OCI-LY1 (cell line): ENCODE measurements around the gene GNL3L.

Experiments
- H2AFZ ChIP-seq: fragments of 200-600 bp; sonication (generic), shearing (Covaris generic); 2 replicates; pipeline ENCODE4 v1.6.0; 2014; ENCODE audit warnings: antibody characterized with exemption, mild to moderate bottlenecking, low read length
- H3F3A ChIP-seq: fragments of 200-600 bp; sonication (generic), shearing (Covaris generic); 2 replicates; pipeline ENCODE4 v1.6.0; 2014; ENCODE audit warnings: mild to moderate bottlenecking, antibody characterized with exemption, low read length, moderate library complexity; ENCODE audit not compliant: insufficient read depth
- H3K27ac ChIP-seq: fragments of 200-600 bp; sonication (generic); 2 replicates; pipeline ENCODE4 v1.5.1; 2014; ENCODE audit warnings: low read length, mixed run types, mild to moderate bottlenecking, low read depth; ENCODE audit not compliant: poor library complexity, severe bottlenecking
- H3K27me3 ChIP-seq: fragments of 200-600 bp; sonication (generic); 2 replicates; pipeline ENCODE4 v1.6.0; 2014; ENCODE audit warnings: antibody characterized with exemption, mild to moderate bottlenecking, low read length, moderate library complexity; ENCODE audit not compliant: insufficient read depth
- H3K36me3 ChIP-seq: fragments of 200-600 bp; sonication (generic); 2 replicates; pipeline ENCODE4 v1.6.1; 2014; ENCODE audit warnings: mild to moderate bottlenecking, antibody characterized with exemption, low read length, moderate library complexity, mixed read lengths; ENCODE audit not compliant: insufficient read depth
- H3K4me1 ChIP-seq: fragments of 200-600 bp; sonication (generic); 2 replicates; pipeline ENCODE4 v1.5.1; 2014; ENCODE audit warnings: mild to moderate bottlenecking, low read length, moderate library complexity; ENCODE audit not compliant: insufficient read depth, severe bottlenecking
- H3K4me2 ChIP-seq: fragments of 200-600 bp; sonication (generic), shearing (Covaris generic); 2 replicates; pipeline ENCODE4 v1.6.1; 2014; ENCODE audit warnings: low read length
- H3K4me3 ChIP-seq: fragments of 200-600 bp; sonication (generic); 2 replicates; pipeline ENCODE4 v1.5.1; 2014; ENCODE audit warnings: low read length, low read depth, mild to moderate bottlenecking, mixed read lengths; ENCODE audit not compliant: poor library complexity, severe bottlenecking
- H3K79me2 ChIP-seq: fragments of 200-600 bp; shearing (Covaris generic); 2 replicates; pipeline ENCODE4 v1.6.1; 2016; ENCODE audit warnings: mixed run types, low read length, mixed read lengths; ENCODE audit not compliant: insufficient read depth
- H3K9ac ChIP-seq: fragments of 200-600 bp; sonication (generic), shearing (Covaris generic); 2 replicates; pipeline ENCODE4 v1.6.1; 2014; ENCODE audit warnings: mild to moderate bottlenecking, low read length, mixed read lengths
- H3K9me2 ChIP-seq: fragments of 200-600 bp; sonication (generic), shearing (Covaris generic); 2 replicates; pipeline ENCODE4 v1.6.1; 2014; ENCODE audit warnings: low read depth, mild to moderate bottlenecking, low read length, mixed read lengths
- H3K9me3 ChIP-seq: fragments of 200-600 bp; shearing (Covaris generic); 2 replicates; pipeline ENCODE4 v1.6.1; 2014; ENCODE audit warnings: low read length, mixed read lengths
- H4K20me1 ChIP-seq: fragments of 200-600 bp; sonication (generic), shearing (Covaris generic); 2 replicates; pipeline ENCODE4 v1.6.0; 2016; ENCODE audit warnings: mild to moderate bottlenecking, low read length; ENCODE audit not compliant: insufficient read depth
- EZH2 ChIP-seq: fragments of 200-600 bp; sonication (generic), shearing (Covaris generic); IDR thresholded peaks from 2 replicates; pipeline ENCODE4 v1.8.0; 2017; ENCODE audit warnings: borderline replicate concordance, mixed run types, mild to moderate bottlenecking, antibody characterized with exemption, low read length, moderate library complexity, mixed read lengths
- TF ChIP-seq, protein P1 (sequence below): fragments of 200-600 bp; sonication (generic), shearing (Covaris generic); IDR thresholded peaks from 2 replicates; pipeline ENCODE4 v1.5.1; 2017; ENCODE audit warnings: mild to moderate bottlenecking, antibody characterized with exemption, low read length, moderate library complexity, mixed read lengths

GNL3L gene

DNA sequence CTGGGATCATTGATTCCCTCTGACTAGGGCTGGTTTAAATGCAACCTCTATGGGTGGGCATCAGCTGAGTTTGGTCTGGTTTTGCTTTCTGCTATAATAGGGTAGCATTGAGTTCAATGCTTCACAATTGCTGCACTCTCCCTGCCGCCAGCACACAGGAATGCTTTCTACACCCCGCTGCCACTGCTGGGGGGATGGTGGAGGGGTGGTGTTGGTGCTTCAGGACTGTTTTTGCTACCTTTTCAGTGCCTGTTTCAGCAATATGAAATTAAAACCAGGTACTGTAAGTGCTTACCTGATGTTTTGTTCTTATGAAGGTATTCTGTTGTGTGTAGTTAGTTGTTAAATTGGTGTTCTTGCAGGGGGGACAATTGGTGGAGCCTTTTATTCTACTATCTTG, 67.7 kb downstream of the GNL3L start:
- no peaks in the 10 kb centered on the region for H4K20me1 ChIP-seq
- H3K27ac ChIP-seq = no peak overlapping the region
- 0 out of 2 replicates have a peak, but pooled peaks cover 3% of the 10 kb centered on the region for H3K36me3 ChIP-seq
- no peaks in the 10 kb centered on the region for H3K9me3 ChIP-seq
- H3K4me2 ChIP-seq = no peak overlapping the region
- TF ChIP-seq EZH2 = no peak
- TF ChIP-seq, protein P1, sequence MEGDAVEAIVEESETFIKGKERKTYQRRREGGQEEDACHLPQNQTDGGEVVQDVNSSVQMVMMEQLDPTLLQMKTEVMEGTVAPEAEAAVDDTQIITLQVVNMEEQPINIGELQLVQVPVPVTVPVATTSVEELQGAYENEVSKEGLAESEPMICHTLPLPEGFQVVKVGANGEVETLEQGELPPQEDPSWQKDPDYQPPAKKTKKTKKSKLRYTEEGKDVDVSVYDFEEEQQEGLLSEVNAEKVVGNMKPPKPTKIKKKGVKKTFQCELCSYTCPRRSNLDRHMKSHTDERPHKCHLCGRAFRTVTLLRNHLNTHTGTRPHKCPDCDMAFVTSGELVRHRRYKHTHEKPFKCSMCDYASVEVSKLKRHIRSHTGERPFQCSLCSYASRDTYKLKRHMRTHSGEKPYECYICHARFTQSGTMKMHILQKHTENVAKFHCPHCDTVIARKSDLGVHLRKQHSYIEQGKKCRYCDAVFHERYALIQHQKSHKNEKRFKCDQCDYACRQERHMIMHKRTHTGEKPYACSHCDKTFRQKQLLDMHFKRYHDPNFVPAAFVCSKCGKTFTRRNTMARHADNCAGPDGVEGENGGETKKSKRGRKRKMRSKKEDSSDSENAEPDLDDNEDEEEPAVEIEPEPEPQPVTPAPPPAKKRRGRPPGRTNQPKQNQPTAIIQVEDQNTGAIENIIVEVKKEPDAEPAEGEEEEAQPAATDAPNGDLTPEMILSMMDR = no peak
- H3K27me3 ChIP-seq = no peaks in the 10 kb centered on the region
- H2AFZ ChIP-seq = no peak overlapping the region
- no peaks in the 10 kb centered on the region for H3K4me1 ChIP-seq
- no peaks in the 10 kb centered on the region for H3F3A ChIP-seq
- no peak overlapping the region for H3K9ac ChIP-seq
- no peak overlapping the region for H3K4me3 ChIP-seq
- no peaks in the 10 kb centered on the region for H3K9me2 ChIP-seq
- no peaks in the 10 kb centered on the region for H3K79me2 ChIP-seq

DNA sequence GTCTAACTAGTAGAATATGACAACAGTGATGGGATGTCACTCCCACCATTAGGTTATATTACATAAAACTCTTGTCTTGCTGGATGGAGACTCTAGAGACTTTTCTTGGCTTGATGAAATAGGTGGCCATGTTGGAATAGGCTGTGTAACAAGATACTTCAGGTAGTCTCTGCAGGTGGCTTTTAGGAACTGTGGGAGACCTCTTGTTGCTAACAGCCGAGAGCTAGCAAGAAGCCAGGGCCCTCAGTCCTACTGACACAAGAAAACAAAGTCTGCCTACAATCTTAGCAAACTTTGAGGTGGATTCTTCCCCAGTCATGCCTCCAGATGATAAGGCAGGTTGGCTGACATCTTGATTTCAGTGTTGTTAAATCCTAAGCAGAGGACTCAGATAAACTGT, 72.5 kb downstream of the GNL3L start:
- TF ChIP-seq, protein P1 = no peak
- no peak for TF ChIP-seq EZH2
- Histone ChIP-seq H3K4me2 (no peak overlapping the region), H3K79me2 (no peaks in the 10 kb centered on the region), H3K9me2 (no peaks in the 10 kb centered on the region), H3K9ac (no peak overlapping the region), H3K9me3 (no peaks in the 10 kb centered on the region), H3K27ac (no peak overlapping the region), H3K27me3 (no peaks in the 10 kb centered on the region), H3K4me3 (no peak overlapping the region), H3K4me1 (no peaks in the 10 kb centered on the region), H3K36me3 (0 out of 2 replicates have a peak, but pooled peaks cover 3% of the 10 kb centered on the region), H4K20me1 (no peaks in the 10 kb centered on the region), H2AFZ (no peak overlapping the region), H3F3A (no peaks in the 10 kb centered on the region)
